HG03558 (cell line): Measurements from ENCODE around the gene HIPK2.

Experiments
- ATAC-seq: cut with Tn5 transposase; IDR thresholded peaks from one replicate; pipeline ENCODE4 v1.9.1; 2021; ENCODE audit warnings: moderate number of reproducible peaks; ENCODE audit not compliant: unreplicated experiment; ENCODE audit errors: extremely low read depth

HIPK2 gene

DNA sequence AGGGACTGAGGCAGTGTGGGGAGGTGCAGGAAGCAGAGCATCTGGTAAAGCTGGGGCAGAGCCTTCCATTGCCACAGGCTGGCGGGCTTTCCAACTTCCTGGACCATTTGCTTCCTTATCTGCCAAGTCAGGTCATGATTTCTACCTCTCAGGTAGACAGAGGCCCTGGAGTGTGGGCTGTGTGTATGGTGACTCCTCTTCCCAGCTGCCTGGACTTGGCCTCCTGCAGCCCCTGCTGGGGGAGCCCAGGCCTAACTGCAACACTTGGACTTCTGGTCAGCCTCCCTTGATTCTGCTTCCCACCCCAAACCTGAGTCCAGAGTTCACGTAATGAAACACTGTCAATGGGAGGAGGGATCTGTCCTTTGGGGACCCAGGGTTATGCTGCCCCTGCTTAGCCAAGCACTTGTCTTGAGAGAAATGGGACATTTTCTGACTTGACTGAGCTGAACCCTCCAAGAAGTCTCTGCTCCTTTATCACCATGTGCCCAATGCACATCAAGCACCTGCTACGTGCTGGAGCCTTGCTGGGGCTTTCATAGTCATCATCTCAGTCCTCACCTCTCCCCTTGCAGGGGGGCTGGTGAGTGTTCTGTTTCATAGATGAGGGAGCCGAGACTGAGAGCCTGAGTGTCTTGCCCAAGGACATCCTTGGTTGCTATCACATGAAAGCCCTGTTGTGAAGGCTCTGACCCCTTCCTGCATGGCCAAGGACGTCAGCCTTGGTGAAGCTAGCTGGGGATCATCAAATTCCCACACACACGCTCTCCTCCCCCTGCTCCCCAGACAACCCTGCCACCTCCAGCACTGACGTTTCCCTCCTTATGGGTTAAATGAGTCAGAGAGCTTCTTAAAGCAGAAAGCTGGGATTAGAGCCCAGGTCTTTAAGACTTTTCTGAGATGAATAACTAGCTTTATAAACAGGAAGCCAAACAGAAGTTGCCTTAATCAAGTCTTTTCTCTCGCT is 250.9 kb downstream of the HIPK2 start:
- no peak for ATAC-seq

DNA sequence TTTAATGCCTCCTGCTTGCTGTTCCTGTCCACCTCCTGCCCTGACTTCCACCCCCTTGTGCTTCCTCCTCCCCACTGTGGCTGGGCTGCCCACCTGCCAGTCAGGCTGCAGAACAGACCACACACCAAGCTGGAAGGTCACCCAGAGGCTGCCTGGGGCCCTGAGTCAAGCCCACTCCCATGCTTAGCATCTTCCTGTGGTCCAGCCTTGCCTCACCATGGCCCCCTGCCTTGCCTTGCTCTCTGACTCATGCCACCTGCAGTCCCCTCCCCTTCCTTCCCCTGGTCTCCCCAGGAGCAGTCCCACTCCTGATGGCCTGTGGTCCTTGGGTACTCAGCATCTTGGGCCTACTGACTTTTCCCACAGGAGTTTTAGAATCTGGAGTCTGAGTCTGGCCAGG is 252.0 kb downstream of the HIPK2 start:
- ATAC-seq, result no peak

DNA sequence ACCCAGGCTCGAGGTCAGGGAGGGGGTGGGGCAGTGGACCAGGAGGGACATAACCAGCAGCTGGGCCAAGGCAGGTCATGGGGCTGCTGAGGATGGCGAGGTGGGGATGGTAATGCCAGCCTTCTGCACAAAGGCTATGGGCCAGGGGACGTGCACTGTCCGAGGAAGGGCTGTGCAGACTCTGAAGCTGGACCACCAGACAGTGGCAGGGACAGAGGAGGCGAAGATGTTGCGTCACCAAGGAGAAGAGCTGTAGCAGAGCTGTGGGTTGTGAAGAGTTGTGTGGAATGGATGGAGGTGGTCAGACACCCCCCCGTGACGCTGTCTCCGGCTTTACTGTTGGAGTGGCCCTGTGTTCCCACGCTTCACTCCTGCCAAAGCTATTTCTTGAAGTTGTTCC is 252.6 kb downstream of the HIPK2 start:
- ATAC-seq, result no peak

DNA sequence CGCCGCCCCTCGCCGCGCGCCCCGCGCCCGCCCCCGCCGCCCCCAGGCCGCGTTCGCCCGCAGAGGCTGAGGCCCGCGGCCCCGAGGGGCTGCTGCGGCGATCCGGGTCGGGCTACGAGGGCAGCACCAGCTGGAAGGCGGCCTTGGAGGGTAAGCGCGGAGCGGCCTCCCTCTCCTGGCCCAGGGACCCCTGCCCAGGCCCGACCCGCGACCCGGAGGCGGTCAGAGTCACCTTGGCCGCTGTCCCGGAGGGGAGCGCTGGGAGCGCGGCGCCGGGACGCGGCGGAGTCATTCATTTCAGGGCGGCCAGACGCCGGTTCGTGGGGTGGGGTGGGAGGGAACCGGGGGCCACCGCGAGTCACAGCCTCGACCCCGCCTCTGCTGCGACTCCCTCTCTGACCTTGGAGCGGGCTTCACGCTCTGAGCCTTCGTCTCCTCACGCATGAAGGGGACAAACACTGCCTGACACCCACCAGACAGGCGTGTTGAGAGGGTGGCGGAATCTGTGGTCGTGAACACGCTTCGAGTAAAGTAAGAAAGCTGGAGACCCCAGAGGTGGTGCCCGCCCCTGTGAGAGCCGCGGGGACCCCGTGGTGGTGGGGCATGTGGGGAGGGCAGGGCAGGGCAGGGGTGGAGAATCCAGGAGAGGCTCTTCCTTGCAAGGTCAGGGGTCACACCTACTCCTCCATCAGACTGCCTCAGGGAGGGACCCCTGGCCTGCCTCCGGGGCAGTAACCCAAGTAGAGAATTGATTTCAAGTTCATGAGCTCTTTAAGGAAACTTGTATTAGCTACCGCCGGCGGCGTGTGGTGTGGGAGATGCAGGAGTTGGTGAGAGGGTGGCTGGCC is 253.6 kb downstream of the HIPK2 start:
- no peak for ATAC-seq

DNA sequence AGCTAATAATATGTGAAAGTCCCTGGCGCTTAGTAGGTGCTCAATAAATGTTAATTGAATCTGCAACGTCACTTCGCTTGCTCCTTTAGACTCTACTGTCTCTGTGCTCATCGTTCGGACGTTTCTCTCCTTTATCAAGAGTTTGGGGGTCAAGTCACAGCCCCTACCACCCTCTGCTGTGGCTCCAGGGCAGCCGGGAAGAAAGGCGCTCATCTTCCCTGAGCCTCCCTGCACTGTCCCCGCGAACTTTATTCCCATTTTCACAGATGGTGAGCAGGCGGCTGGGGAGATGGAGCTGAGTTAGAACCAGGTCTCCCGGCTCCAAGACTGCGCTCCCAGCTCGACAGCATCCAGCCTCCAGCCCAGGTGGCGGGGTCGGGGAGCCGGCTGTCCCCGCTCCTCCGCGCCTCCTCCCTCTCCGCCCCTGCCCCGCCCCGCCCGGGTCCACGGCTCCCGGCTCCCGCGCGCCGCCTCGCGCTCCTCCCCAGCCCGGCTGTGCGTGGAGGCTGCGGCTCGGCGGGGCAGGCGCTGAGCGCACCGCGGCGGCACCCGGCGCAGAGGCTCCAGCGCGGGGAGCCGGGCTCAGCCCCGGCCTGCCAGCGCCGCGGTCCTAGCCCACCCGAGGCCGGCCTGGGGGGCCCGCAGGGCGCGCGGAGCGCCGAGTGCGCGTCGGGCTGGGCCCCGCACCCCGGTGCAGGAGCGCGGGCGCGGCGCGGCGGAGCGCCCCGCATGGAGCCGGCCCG is 254.4 kb downstream of the HIPK2 start, which contains the start of gene CLEC2L:
Gene CLEC2L (plus strand): TSS at position 487 of the 743 bp plus-strand sequence. CDS start 243 bp downstream, at position 730.
- ATAC-seq, result no peak

DNA sequence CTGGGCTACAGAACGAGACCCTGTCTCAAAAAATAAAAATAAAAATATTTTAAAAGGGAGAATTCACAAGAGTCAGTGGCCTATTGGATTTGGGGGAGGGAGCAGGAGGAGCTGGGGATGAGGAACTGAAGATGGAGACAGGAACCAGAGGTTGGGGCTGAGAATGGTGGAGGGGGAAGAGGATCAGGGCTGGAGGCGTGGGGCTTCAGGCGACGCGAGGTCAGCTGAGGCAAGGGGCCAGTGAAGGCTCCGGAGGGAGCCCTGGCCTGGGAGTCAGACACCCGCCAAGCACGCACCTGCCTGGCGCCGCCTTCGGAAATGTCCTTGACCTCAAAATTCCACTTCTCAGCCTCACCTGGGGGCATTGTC is 255.0 kb downstream of the HIPK2 start:
- no peak for ATAC-seq

DNA sequence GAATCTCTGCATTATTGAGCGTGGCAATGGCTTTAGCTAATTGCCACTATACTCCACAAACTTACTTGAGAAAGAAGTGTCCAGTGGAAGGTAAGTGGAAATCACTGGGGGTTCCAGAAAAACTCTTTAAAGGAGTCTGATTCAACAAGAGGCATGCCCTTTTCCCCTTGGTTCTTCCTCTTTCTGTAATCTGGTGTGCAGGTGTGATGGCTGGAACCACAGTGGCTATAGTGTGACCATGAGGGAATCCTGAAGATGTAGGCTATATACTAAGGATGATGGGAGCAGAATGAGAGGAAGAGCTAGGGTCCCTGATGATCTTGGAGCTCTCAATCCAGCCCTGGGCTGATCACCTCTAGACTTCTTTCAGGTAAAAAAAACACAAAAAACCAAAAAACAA is 256.4 kb downstream of the HIPK2 start:
- no peak for ATAC-seq

DNA sequence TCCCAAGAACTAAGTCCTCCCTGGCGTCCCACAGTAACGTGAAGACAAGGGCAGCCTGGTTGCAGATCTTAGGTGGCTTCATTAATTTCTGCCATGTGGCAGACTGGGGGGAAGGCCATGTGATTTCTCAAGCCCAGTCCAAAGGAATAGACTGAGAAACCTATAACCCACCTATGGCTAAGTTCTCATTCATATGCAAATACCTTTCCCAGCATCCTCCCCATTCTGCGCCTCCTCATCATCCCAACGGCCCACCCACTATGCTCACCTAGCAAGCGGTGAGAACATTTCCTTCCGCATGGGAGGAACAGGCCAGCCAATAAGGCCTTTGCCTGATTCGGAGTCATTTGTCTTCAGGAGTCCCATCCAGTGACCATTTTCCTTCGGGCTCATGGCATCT is 262.5 kb downstream of the HIPK2 start:
- no peak for ATAC-seq
